CD4-positive, CD25-positive, alpha-beta regulatory T cell (primary cell): ENCODE data around the gene NELFE. TPM values are rescaled to one million over a fixed set of nuclear protein-coding genes. Genes with fewer than 3 reads are reported as not detected.

ENCODE experiments used
- ATAC-seq, 2 donors: fragments of 150-1000 bp; cut with Tn5 transposase; one replicate each; pipeline ENCODE4 v1.10.0; 2021; ENCODE audit warnings: low read depth in 2 of 2, moderate number of reproducible peaks in 2 of 2, moderate library complexity in 1 of 2
- DNase-seq, 3 donors: peaks; one replicate each; pipeline versions ENCODE4 v3.0.0 to v3.0.0-alpha.2; 2012 to 2022; ENCODE audit warnings: mixed read lengths in 1 of 3
- H3K27ac ChIP-seq: one replicate; pipeline ENCODE4 v1.7.0; 2013; ENCODE audit warnings: mild to moderate bottlenecking, low read length; ENCODE audit not compliant: insufficient read depth, poor library complexity, severe bottlenecking
- H3K27me3 ChIP-seq: one replicate; pipeline ENCODE4 v1.7.0; 2013; ENCODE audit warnings: low read length; ENCODE audit not compliant: control insufficient read depth, insufficient read depth
- H3K36me3 ChIP-seq: one replicate; pipeline ENCODE4 v1.7.0; 2013; ENCODE audit warnings: mild to moderate bottlenecking, low read length, moderate library complexity; ENCODE audit not compliant: control insufficient read depth, insufficient read depth
- H3K4me1 ChIP-seq: 2 replicates; pipeline ENCODE4 v1.7.0; 2013; ENCODE audit warnings: mild to moderate bottlenecking, low read length; ENCODE audit not compliant: insufficient read depth, control insufficient read depth, poor library complexity, severe bottlenecking
- H3K4me3 ChIP-seq: one replicate; pipeline ENCODE4 v1.7.0; 2013; ENCODE audit warnings: low read depth, mild to moderate bottlenecking, low read length, moderate library complexity
- H3K9me3 ChIP-seq, 2 experiments: 1 replicate in 1 of 2; 2 replicates in 1 of 2; pipeline ENCODE4 v1.7.0; 2013; ENCODE audit warnings: low read length in 2 of 2, mild to moderate bottlenecking in 1 of 2, moderate library complexity in 1 of 2; ENCODE audit not compliant: control insufficient read depth in 2 of 2
- H3K27ac Mint-ChIP-seq, 3 donors: one replicate each; pipeline ENCODE4 v1.8.0; 2020 to 2022; ENCODE audit warnings: mild to moderate bottlenecking in 3 of 3, mixed read lengths in 3 of 3, moderate library complexity in 2 of 3
- H3K27me3 Mint-ChIP-seq: one replicate; pipeline ENCODE4 v1.8.0; 2022; ENCODE audit warnings: mild to moderate bottlenecking, mixed read lengths
- H3K36me3 Mint-ChIP-seq: one replicate; pipeline ENCODE4 v1.8.0; 2020; ENCODE audit warnings: mixed read lengths
- H3K4me1 Mint-ChIP-seq, 4 donors: one replicate each; pipeline ENCODE4 v1.8.0; 2020 to 2022; ENCODE audit warnings: mixed read lengths in 4 of 4, mild to moderate bottlenecking in 1 of 4
- H3K4me3 Mint-ChIP-seq, 4 donors: one replicate each; pipeline ENCODE4 v1.8.0; 2020 to 2022; ENCODE audit warnings: mild to moderate bottlenecking in 4 of 4, mixed read lengths in 4 of 4, moderate library complexity in 3 of 4
- H3K9me3 Mint-ChIP-seq, 7 donors: one replicate each; pipeline ENCODE4 v1.8.0; 2020 to 2022; ENCODE audit warnings: mixed read lengths in 7 of 7, mild to moderate bottlenecking in 3 of 7, moderate library complexity in 2 of 7
- polyA plus RNA-seq, 4 donors: library from polyadenylated mRNA; unstranded; fragments of 300-500 nt; fragmentation: Illumina TruSeq; gene quantifications; one replicate each; pipeline ENCODE4 v1.2.3, GENCODE V29; 2021
- total RNA-seq: library from RNA; stranded (reverse); gene quantifications from one replicate; pipeline ENCODE4 v1.2.3, GENCODE V29; 2022

NELFE gene
- total and polyA plus RNA-seq, 5 donors from 2014 or later = 51.4 to 62.3 (median 58.9) TPM

GRCh38 chr6:31970604-31971271, 12.0 kb upstream of the NELFE start:
- H3K4me1 Mint-ChIP-seq = peaks cover 15 to 60% (median 38%) of the 10 kb centered on the region in 4 donors
- Histone ChIP-seq H3K36me3 (peaks cover 39% of the 10 kb centered on the region), H3K4me3 (peak overlapping the region; percentile 91), H3K27me3 (no peaks in the 10 kb centered on the region), H3K27ac (peak overlapping the region; percentile 100), H3K9me3 (no peaks in the 10 kb centered on the region), H3K4me1 (peaks cover 22% of the 10 kb centered on the region)
- H3K27me3 Mint-ChIP-seq = peaks cover 9% of the 10 kb centered on the region
- H3K4me3 Mint-ChIP-seq = peak overlapping the region; percentile 99 to 100 (median 99)
- no peak for ATAC-seq
- H3K9me3 Mint-ChIP-seq = no peaks in the 10 kb centered on the region
- H3K36me3 Mint-ChIP-seq = peaks cover 12% of the 10 kb centered on the region
- peak overlapping the region; percentile 52 to 100 (median 99) for H3K27ac Mint-ChIP-seq
- DNase-seq = no peak

DNA sequence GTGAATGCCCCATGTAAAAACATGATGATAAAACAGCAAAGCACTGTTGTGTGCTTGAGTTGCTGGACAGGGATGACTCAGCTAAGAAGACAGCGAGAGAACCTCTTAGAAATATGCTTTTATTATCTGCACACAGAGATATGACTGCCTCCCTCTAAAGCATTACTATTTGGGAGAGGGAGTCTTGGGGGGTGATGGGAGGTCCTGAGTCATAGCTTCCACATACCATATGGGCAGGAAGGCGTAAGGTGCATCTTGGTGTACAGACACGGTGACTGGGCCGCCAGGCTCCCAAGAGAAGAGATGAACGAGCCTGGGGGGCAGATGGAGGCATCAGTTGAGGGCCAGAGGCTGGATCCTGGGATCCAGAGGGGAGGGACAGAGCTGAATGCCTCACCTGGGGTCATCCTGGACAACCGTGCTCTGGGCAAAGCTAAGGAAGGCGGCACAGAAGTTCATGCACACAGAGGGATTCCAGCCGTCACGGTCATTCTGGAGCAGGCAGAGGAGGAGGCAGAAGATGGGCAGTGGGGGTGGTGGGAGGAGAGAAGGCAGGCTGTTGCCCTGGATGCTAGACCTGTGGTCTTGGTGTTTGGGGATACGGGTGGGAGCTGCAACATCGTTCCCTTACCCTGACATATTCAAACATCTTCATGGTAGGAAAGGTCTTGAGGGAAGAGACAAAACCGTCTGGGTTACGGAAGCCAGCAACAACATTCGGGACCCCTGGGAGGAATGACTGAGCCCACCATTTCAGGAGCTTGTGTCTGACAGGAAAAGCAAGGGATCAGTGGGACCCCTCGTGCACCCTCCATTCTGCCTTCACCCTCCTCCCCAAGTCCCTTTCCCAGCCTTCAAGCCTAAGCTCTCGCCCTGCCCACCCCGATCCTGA, 11.2 kb upstream of the NELFE start:
- no peak overlapping the region for H3K4me3 ChIP-seq
- Mint-ChIP-seq H3K36me3 (peaks cover 15% of the 10 kb centered on the region), H3K27ac (peak overlapping the region; percentile 3 to 100 (median 91)), H3K9me3 (no peaks in the 10 kb centered on the region), H3K4me3 (peak overlapping the region; percentile 70 to 99 (median 85)), H3K4me1 (peaks cover 15 to 60% (median 38%) of the 10 kb centered on the region in 4 donors), H3K27me3 (peaks cover 9% of the 10 kb centered on the region)
- H3K9me3 ChIP-seq = no peaks in the 10 kb centered on the region
- DNase-seq (no peak), ATAC-seq (no peak)
- no peaks in the 10 kb centered on the region for H3K27me3 ChIP-seq
- peaks cover 22% of the 10 kb centered on the region for H3K4me1 ChIP-seq
- peaks cover 47% of the 10 kb centered on the region for H3K36me3 ChIP-seq
- peak overlapping the region; percentile 100 for H3K27ac ChIP-seq

DNA sequence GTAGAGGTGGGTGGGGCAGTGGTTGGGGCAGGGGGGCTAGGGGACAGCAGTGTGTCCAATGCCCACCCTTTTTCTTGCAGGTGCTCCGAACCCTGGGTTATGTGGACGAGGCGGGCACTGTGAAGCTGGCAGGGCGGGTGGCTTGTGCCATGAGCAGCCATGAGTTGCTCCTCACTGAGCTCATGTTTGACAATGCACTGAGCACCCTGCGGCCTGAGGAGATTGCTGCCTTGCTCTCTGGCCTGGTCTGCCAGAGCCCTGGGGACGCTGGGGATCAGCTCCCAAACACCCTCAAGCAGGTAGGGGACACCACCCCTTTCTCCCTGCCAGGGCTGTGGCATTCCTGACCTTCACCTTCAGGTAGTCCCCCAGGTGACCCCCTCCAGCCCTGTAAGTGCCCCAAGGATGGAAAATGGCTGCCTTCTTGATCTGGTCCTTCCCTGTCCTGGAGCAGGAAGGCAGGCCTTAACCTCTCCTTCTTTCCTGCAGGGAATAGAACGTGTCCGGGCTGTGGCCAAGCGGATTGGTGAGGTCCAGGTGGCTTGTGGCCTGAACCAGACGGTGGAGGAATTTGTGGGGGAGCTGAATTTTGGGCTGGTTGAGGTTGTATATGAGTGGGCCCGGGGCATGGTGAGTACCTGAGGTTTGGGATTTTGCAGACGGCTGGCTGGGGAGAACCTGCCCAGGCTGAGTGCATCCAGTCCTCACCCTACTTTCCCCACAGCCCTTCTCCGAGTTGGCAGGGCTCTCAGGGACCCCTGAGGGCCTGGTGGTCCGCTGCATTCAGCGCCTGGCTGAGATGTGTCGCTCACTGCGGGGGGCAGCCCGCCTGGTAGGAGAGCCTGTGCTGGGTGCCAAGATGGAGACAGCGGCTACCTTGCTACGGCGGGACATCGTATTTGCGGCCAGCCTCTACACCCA, 10.3 kb upstream of the NELFE start:
- Histone ChIP-seq H3K36me3 (peaks cover 54% of the 10 kb centered on the region), H3K27ac (no peak overlapping the region), H3K27me3 (no peaks in the 10 kb centered on the region), H3K4me1 (peaks cover 22% of the 10 kb centered on the region), H3K9me3 (no peaks in the 10 kb centered on the region), H3K4me3 (no peak overlapping the region)
- peak overlapping the region in 2 of 3 donors; percentile 51 to 91 for H3K27ac Mint-ChIP-seq
- ATAC-seq (no peak), DNase-seq (no peak)
- no peaks in the 10 kb centered on the region for H3K9me3 Mint-ChIP-seq
- H3K36me3 Mint-ChIP-seq = peaks cover 13% of the 10 kb centered on the region
- peak overlapping the region in 3 of 4 donors; percentile 50 to 99 (median 71) for H3K4me3 Mint-ChIP-seq
- peaks cover 15 to 54% (median 33%) of the 10 kb centered on the region in 4 donors for H3K4me1 Mint-ChIP-seq
- peaks cover 9% of the 10 kb centered on the region for H3K27me3 Mint-ChIP-seq

DNA sequence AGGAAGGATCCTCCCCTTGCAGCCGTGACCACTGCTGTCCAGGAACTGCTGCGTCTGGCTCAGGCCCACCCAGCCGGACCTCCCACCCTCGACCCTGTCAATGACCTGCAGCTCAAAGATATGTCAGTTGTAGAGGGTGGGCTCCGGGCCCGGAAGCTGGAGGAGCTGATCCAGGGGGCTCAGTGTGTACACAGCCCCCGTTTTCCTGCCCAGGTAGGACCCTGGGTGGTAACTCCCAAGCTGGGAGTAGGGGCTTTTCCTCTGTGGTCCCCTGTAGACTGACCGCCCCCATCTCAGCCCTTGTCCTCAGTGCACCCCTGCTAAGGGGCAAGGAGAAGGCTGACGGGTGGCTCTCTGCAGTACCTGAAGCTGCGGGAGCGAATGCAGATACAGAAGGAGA, 9.6 kb upstream of the NELFE start:
- peaks cover 61% of the 10 kb centered on the region for H3K36me3 ChIP-seq
- no peak for DNase-seq
- Mint-ChIP-seq H3K4me3 (peak overlapping the region in 2 of 4 donors; percentile 52 to 70), H3K9me3 (no peaks in the 10 kb centered on the region), H3K27ac (peak overlapping the region in 1 of 3 donors; percentile 51), H3K36me3 (peaks cover 17% of the 10 kb centered on the region), H3K4me1 (peaks cover 12 to 48% (median 28%) of the 10 kb centered on the region in 4 donors), H3K27me3 (peaks cover 9% of the 10 kb centered on the region)
- H3K27me3 ChIP-seq = no peaks in the 10 kb centered on the region
- H3K4me3 ChIP-seq = no peak overlapping the region
- ATAC-seq = no peak
- H3K4me1 ChIP-seq = peaks cover 22% of the 10 kb centered on the region
- no peaks in the 10 kb centered on the region for H3K9me3 ChIP-seq
- H3K27ac ChIP-seq = no peak overlapping the region

DNA sequence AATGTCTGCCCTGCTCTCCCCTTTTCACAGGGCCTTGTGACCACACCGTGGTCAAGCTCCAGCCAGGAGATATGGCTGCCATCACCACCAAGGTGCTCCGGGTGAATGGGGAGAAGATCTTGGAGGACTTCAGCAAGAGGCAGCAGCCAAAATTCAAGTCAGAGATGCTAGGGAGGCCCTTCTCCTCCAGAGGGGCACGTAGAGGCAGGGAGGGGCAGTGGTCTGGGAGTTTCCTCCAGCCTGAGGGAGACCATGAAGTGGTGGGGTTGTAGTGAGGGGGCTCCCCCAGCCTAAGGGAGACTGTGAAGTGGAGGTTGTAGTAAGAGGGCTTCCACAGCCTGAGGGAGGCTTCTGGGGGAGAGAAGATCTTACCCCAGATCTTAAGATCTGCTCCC, 9.2 kb upstream of the NELFE start:
- Mint-ChIP-seq H3K9me3 (no peaks in the 10 kb centered on the region), H3K36me3 (peaks cover 21% of the 10 kb centered on the region), H3K27me3 (peaks cover 9% of the 10 kb centered on the region), H3K4me1 (peaks cover 8 to 44% (median 24%) of the 10 kb centered on the region in 4 donors), H3K4me3 (peak overlapping the region in 1 of 4 donors; percentile 70), H3K27ac (peak overlapping the region in 1 of 3 donors; percentile 27)
- Histone ChIP-seq H3K36me3 (peaks cover 65% of the 10 kb centered on the region), H3K4me3 (no peak overlapping the region), H3K27me3 (no peaks in the 10 kb centered on the region), H3K4me1 (peaks cover 18% of the 10 kb centered on the region), H3K27ac (no peak overlapping the region), H3K9me3 (no peaks in the 10 kb centered on the region)
- no peak for DNase-seq
- ATAC-seq = no peak

DNA sequence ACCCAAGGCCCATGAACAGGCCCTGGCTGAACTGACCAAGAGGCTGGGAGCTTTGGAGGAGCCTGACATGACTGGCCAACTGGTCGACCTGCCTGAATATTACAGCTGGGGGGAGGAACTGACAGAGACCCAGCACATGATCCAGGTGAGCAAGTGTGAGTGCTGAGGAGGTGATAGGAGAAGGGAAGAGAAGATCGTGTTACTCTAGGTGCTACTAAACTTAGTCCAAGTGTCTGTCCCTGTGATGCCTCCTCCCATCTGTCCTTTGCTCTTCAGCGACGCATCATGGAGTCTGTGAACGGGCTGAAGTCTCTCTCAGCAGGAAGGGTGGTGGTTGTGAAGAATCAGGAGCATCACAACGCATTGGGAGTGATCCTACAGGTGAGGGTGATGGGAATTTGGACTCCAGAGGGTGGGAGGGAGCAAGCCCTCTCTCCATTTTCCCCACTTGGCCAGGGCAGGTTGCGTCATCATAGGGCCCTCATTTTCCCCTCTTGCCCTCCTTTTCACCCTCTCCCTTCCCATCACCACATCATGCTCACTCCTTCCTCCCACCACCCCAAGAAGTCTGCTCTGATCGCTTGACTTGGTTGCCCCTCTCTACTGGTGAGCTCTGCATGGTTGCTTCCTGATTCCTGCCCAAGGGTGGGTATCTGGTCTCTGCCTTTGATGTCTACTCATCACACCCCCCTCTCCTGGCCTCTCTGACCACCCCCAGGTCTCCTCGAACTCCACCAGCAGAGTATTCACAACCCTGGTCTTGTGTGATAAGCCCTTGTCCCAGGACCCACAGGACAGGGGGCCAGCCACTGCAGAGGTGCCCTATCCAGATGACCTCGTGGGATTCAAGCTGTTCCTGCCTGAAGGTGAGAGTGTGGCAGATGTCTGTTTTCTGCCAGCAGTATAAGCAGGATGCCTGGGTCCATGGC, 8.5 kb upstream of the NELFE start:
- H3K4me1 ChIP-seq = peaks cover 13% of the 10 kb centered on the region
- DNase-seq = no peak
- no peak overlapping the region for H3K27ac ChIP-seq
- H3K27me3 ChIP-seq = no peaks in the 10 kb centered on the region
- no peak for ATAC-seq
- peaks cover 72% of the 10 kb centered on the region for H3K36me3 ChIP-seq
- Mint-ChIP-seq H3K4me1 (peaks cover 4 to 40% (median 19%) of the 10 kb centered on the region in 4 donors), H3K36me3 (peaks cover 28% of the 10 kb centered on the region), H3K9me3 (no peaks in the 10 kb centered on the region), H3K4me3 (peak overlapping the region in 2 of 4 donors; percentile 32 to 70), H3K27me3 (peaks cover 7% of the 10 kb centered on the region), H3K27ac (peak overlapping the region in 1 of 3 donors; percentile 27)
- H3K4me3 ChIP-seq = no peak overlapping the region
- H3K9me3 ChIP-seq = no peaks in the 10 kb centered on the region
